Activated CD4-positive, alpha-beta T cell treated with anti-CD3 and anti-CD28 coated beads for 36 hours (primary cell): Measurements from ENCODE around the gene AAMDC. TPM values are rescaled to one million over a fixed set of nuclear protein-coding genes. Genes with fewer than 3 reads are reported as not detected.
"Not testable (repeated sequence)": the region's sequence is repeated elsewhere in the genome, so short reads cannot be mapped to it uniquely, and the experiment has no call there.

ENCODE experiments used
- ATAC-seq: fragments of 200-7000 bp; cut with Tn5 transposase; one replicate; pipeline ENCODE4 v1.10.0; 2021; ENCODE audit warnings: mild to moderate bottlenecking, moderate library complexity
- CTCF ChIA-PET: fragments of 350-600 bp; sonication (Branson Sonifier 250); formaldehyde crosslinking; loops from one replicate; lab custom pipeline; 2021; ENCODE audit warnings: antibody characterized with exemption; lab: Charles Lee
- POLR2A ChIA-PET: fragments of 350-600 bp; sonication (Branson Sonifier 250); formaldehyde crosslinking; loops from one replicate; lab custom pipeline; 2021; ENCODE audit warnings: antibody characterized with exemption, inconsistent platforms; lab: Charles Lee
- DNase-seq: peaks from one replicate; pipeline ENCODE4 v3.0.0-alpha.2; 2020
- H3K27ac Mint-ChIP-seq: one replicate; pipeline ENCODE4 v1.8.0; 2021; ENCODE audit warnings: mixed read lengths
- H3K27me3 Mint-ChIP-seq: one replicate; pipeline ENCODE4 v1.8.0; 2021; ENCODE audit warnings: mixed read lengths
- H3K36me3 Mint-ChIP-seq: one replicate; pipeline ENCODE4 v1.8.0; 2021; ENCODE audit warnings: low read depth, mixed read lengths
- H3K4me1 Mint-ChIP-seq: one replicate; pipeline ENCODE4 v1.8.0; 2021; ENCODE audit warnings: mixed read lengths
- H3K4me3 Mint-ChIP-seq: one replicate; pipeline ENCODE4 v1.8.0; 2021; ENCODE audit warnings: mild to moderate bottlenecking, moderate library complexity, mixed read lengths
- H3K9me3 Mint-ChIP-seq: one replicate; pipeline ENCODE4 v1.8.0; 2021; ENCODE audit warnings: low read depth, mixed read lengths
- intact Hi-C, 2 experiments: fragments of 100-400 bp; cut with DNase I in 1 of 2; cut with micrococcal nuclease in 1 of 2; formaldehyde crosslinking; loops; one replicate each; pipeline versions ENCODE4 v1.14.2 to v1.15.1; 2022 to 2024; cut with DNase I, micrococcal nuclease
- total RNA-seq, 2 experiments: library from RNA; stranded (reverse); gene quantifications; one replicate each; pipeline ENCODE4 v1.2.3, GENCODE V29; 2021

AAMDC gene
- total RNA-seq, 2 experiments from 2014 or later: 4.8 to 5.3 TPM

GRCh38 chr11:77861444-77861843 lies 40.5 kb downstream of the AAMDC start:
- H3K36me3 Mint-ChIP-seq, intact Hi-C loops, ATAC-seq, H3K9me3 Mint-ChIP-seq, DNase-seq, POLR2A ChIA-PET, H3K4me3 Mint-ChIP-seq, H3K4me1 Mint-ChIP-seq, CTCF ChIA-PET, H3K27ac Mint-ChIP-seq, H3K27me3 Mint-ChIP-seq: not testable (repeated sequence)

GRCh38 chr11:77865805-77866204 lies 44.9 kb downstream of the AAMDC start:
- ChIA-PET POLR2A (no interaction called here), CTCF (no interaction called here)
- Mint-ChIP-seq H3K4me3 (no peak overlapping the region), H3K36me3 (peaks cover 5% of the 10 kb centered on the region), H3K27me3 (no peaks in the 10 kb centered on the region), H3K27ac (no peak overlapping the region), H3K9me3 (no peaks in the 10 kb centered on the region), H3K4me1 (no peaks in the 10 kb centered on the region)
- ATAC-seq: no peak
- intact Hi-C loops: no loop called here
- DNase-seq: no peak

GRCh38 chr11:77866336-77866735 lies 45.4 kb downstream of the AAMDC start:
- H3K4me3 Mint-ChIP-seq: no peak overlapping the region
- ATAC-seq (no peak), DNase-seq (no peak)
- H3K9me3 Mint-ChIP-seq: no peaks in the 10 kb centered on the region
- H3K4me1 Mint-ChIP-seq: no peaks in the 10 kb centered on the region
- CTCF ChIA-PET: no interaction called here
- peaks cover 5% of the 10 kb centered on the region for H3K36me3 Mint-ChIP-seq
- H3K27me3 Mint-ChIP-seq: no peaks in the 10 kb centered on the region
- POLR2A ChIA-PET: no interaction called here
- no peak overlapping the region for H3K27ac Mint-ChIP-seq
- intact Hi-C loops: no loop called here

- Mint-ChIP-seq H3K4me1 (no peaks in the 10 kb centered on the region), H3K27me3 (no peaks in the 10 kb centered on the region), H3K4me3 (no peak overlapping the region), H3K27ac (no peak overlapping the region), H3K36me3 (peaks cover 9% of the 10 kb centered on the region), H3K9me3 (no peaks in the 10 kb centered on the region)
- DNase-seq (no peak), ATAC-seq (no peak)
- POLR2A ChIA-PET: interaction anchor here (0.6 kb wide), 1 partner anchor 87 kb away, joined by 3 read pairs; no protein-coding TSS in a partner anchor
- intact Hi-C loops: no loop called here
- CTCF ChIA-PET: no interaction called here
Measured at GRCh38 chr11:77868744-77869143, 47.8 kb downstream of the AAMDC start.

GRCh38 chr11:77871855-77872254 lies 50.9 kb downstream of the AAMDC start:
- DNase-seq: no peak
- Mint-ChIP-seq H3K36me3 (peaks cover 9% of the 10 kb centered on the region), H3K4me1 (no peaks in the 10 kb centered on the region), H3K27ac (no peak overlapping the region), H3K9me3 (no peaks in the 10 kb centered on the region), H3K4me3 (no peak overlapping the region), H3K27me3 (no peaks in the 10 kb centered on the region)
- intact Hi-C loops: no loop called here
- no peak for ATAC-seq
- POLR2A ChIA-PET: interaction anchor here (0.5 kb wide), 1 partner anchor 33 kb away, joined by 3 read pairs; no protein-coding TSS in a partner anchor
- CTCF ChIA-PET: interaction anchor here (0.8 to 1.4 kb wide), 2 partner anchors 9 to 23 kb away, joined by 3 read pairs; no protein-coding TSS in a partner anchor

- Mint-ChIP-seq H3K27me3 (no peaks in the 10 kb centered on the region), H3K4me3 (no peak overlapping the region), H3K9me3 (no peaks in the 10 kb centered on the region), H3K27ac (no peak overlapping the region), H3K36me3 (peaks cover 11% of the 10 kb centered on the region), H3K4me1 (no peaks in the 10 kb centered on the region)
- DNase-seq: no peak
- CTCF ChIA-PET: no interaction called here
- intact Hi-C loops: no loop called here
- no peak for ATAC-seq
- POLR2A ChIA-PET: interaction anchor here (0.8 kb wide), 1 partner anchor 206 kb away, joined by 3 read pairs; no protein-coding TSS in a partner anchor
Measured at GRCh38 chr11:77873345-77873744, 52.4 kb downstream of the AAMDC start.

- Mint-ChIP-seq H3K27me3 (no peaks in the 10 kb centered on the region), H3K36me3 (peaks cover 13% of the 10 kb centered on the region), H3K27ac (no peak overlapping the region), H3K9me3 (no peaks in the 10 kb centered on the region), H3K4me3 (no peak overlapping the region), H3K4me1 (no peaks in the 10 kb centered on the region)
- POLR2A ChIA-PET: interaction anchor here (0.6 kb wide), 1 partner anchor 89 kb away, joined by 6 read pairs; no protein-coding TSS in a partner anchor
- ATAC-seq: no peak
- DNase-seq: no peak
- CTCF ChIA-PET: no interaction called here
- intact Hi-C loops: no loop called here
Measured at GRCh38 chr11:77874206-77874605, 53.3 kb downstream of the AAMDC start.

GRCh38 chr11:77876045-77876444 lies 55.1 kb downstream of the AAMDC start:
- no peak overlapping the region for H3K27ac Mint-ChIP-seq
- no peaks in the 10 kb centered on the region for H3K9me3 Mint-ChIP-seq
- ChIA-PET CTCF (no interaction called here), POLR2A (no interaction called here)
- ATAC-seq: no peak
- H3K36me3 Mint-ChIP-seq: peaks cover 16% of the 10 kb centered on the region
- H3K4me1 Mint-ChIP-seq: no peaks in the 10 kb centered on the region
- no peaks in the 10 kb centered on the region for H3K27me3 Mint-ChIP-seq
- no peak for DNase-seq
- intact Hi-C loops: no loop called here
- no peak overlapping the region for H3K4me3 Mint-ChIP-seq

- CTCF ChIA-PET, H3K4me3 Mint-ChIP-seq, POLR2A ChIA-PET, H3K27ac Mint-ChIP-seq, H3K9me3 Mint-ChIP-seq, intact Hi-C loops, H3K4me1 Mint-ChIP-seq, H3K27me3 Mint-ChIP-seq, ATAC-seq, DNase-seq: not testable (repeated sequence)
- peaks cover 16% of the 10 kb centered on the region for H3K36me3 Mint-ChIP-seq
Measured at GRCh38 chr11:77878247-77878646, 57.3 kb downstream of the AAMDC start.

GRCh38 chr11:77879218-77879617 lies 58.3 kb downstream of the AAMDC start:
- CTCF ChIA-PET: no interaction called here
- peaks cover 22% of the 10 kb centered on the region for H3K36me3 Mint-ChIP-seq

GRCh38 chr11:77882396-77882795 lies 61.5 kb downstream of the AAMDC start:
- Mint-ChIP-seq H3K4me3 (no peak overlapping the region), H3K36me3 (peaks cover 31% of the 10 kb centered on the region), H3K9me3 (no peaks in the 10 kb centered on the region), H3K27me3 (no peaks in the 10 kb centered on the region), H3K4me1 (no peaks in the 10 kb centered on the region), H3K27ac (no peak overlapping the region)
- ChIA-PET POLR2A (no interaction called here), CTCF (interaction anchor here (0.6 to 0.7 kb wide), 2 partner anchors 15 to 221 kb away, joined by 3 read pairs; no protein-coding TSS in a partner anchor)
- intact Hi-C loops: no loop called here
- ATAC-seq: no peak
- no peak for DNase-seq

More at GRCh38 chr11:77879218-77879617, 58.3 kb downstream of the AAMDC start:
- Mint-ChIP-seq H3K9me3 (no peaks in the 10 kb centered on the region), H3K27me3 (no peaks in the 10 kb centered on the region), H3K4me1 (no peaks in the 10 kb centered on the region), H3K4me3 (no peak overlapping the region), H3K27ac (no peak overlapping the region)
- ATAC-seq (no peak), DNase-seq (no peak)
- POLR2A ChIA-PET: no interaction called here
- intact Hi-C loops: no loop called here

GRCh38 chr11:77883775-77884174 lies 62.8 kb downstream of the AAMDC start:
- Mint-ChIP-seq H3K27ac (no peak overlapping the region), H3K4me3 (no peak overlapping the region), H3K9me3 (no peaks in the 10 kb centered on the region), H3K27me3 (no peaks in the 10 kb centered on the region), H3K36me3 (peaks cover 34% of the 10 kb centered on the region), H3K4me1 (no peaks in the 10 kb centered on the region)
- intact Hi-C loops: no loop called here
- ATAC-seq (no peak), DNase-seq (no peak)
- ChIA-PET CTCF (no interaction called here), POLR2A (no interaction called here)
